NCI-H82 (cell line): ENCODE results near the gene CYP24A1.

Experiments
- DNase-seq: peaks from one replicate; lab custom pipeline; 2025; lab: John Stamatoyannopoulos, UW

The CYP24A1 gene

GRCh38 chr20:54173653-54174456, at the start of gene CYP24A1:
Gene CYP24A1, minus strand, starts transcription at chr20:54173986. Its CDS starts 407 bp downstream, at chr20:54173579.
- peak; percentile 12 for DNase-seq

GRCh38 chr20:54223285-54223684, 49.5 kb upstream of the CYP24A1 start:
- DNase-seq = no peak

- no peak for DNase-seq
Observed at GRCh38 chr20:54221996-54222890, 48.5 kb upstream of the CYP24A1 start.

GRCh38 chr20:54221353-54221752, 47.6 kb upstream of the CYP24A1 start:
- DNase-seq = no peak

GRCh38 chr20:54220722-54221121, 46.9 kb upstream of the CYP24A1 start:
- no peak for DNase-seq

GRCh38 chr20:54219751-54220426, 46.1 kb upstream of the CYP24A1 start:
- DNase-seq = peak; percentile 73

- DNase-seq = no peak
Observed at GRCh38 chr20:54218470-54218869, 44.7 kb upstream of the CYP24A1 start.

GRCh38 chr20:54217762-54218161, 44.0 kb upstream of the CYP24A1 start:
- no peak for DNase-seq

GRCh38 chr20:54215157-54215789, 41.5 kb upstream of the CYP24A1 start:
- DNase-seq = no peak

GRCh38 chr20:54214566-54214965, 40.8 kb upstream of the CYP24A1 start:
- peak; percentile 57 for DNase-seq

- DNase-seq = no peak
Observed at GRCh38 chr20:54212871-54213270, 39.1 kb upstream of the CYP24A1 start.

GRCh38 chr20:54212226-54212625, 38.4 kb upstream of the CYP24A1 start:
- DNase-seq = no peak

- no peak for DNase-seq
Observed at GRCh38 chr20:54209216-54209813, 35.5 kb upstream of the CYP24A1 start.

GRCh38 chr20:54208548-54209176, 34.9 kb upstream of the CYP24A1 start:
- DNase-seq = peak; percentile 82

- peak; percentile 91 for DNase-seq
Observed at GRCh38 chr20:54207743-54208547, 34.2 kb upstream of the CYP24A1 start, which contains the start of gene PFDN4. Gene PFDN4, plus strand, starts transcription at chr20:54208087. Its CDS starts 14 bp downstream, at chr20:54208101.

GRCh38 chr20:54207053-54207742, 33.4 kb upstream of the CYP24A1 start:
- DNase-seq = no peak

- no peak for DNase-seq
Observed at GRCh38 chr20:54205450-54205849, 31.7 kb upstream of the CYP24A1 start.

GRCh38 chr20:54204481-54204880, 30.7 kb upstream of the CYP24A1 start:
- DNase-seq = no peak

GRCh38 chr20:54204063-54204462, 30.3 kb upstream of the CYP24A1 start:
- no peak for DNase-seq
